H1 (cell line): ENCODE results near the gene CSTF2. TPM values are rescaled to one million over a fixed set of nuclear protein-coding genes. Genes with fewer than 3 reads are reported as not detected.

Experiments used
- CTCF ChIA-PET: fragments of 300-600 bp; sonication (Branson Sonifier 250); formaldehyde crosslinking; loops from one replicate; lab custom pipeline; 2021; ENCODE audit not compliant: partially characterized antibody; lab: Charles Lee
- POLR2A ChIA-PET: fragments of 300-600 bp; sonication (Branson Sonifier 250); formaldehyde crosslinking; loops from one replicate; lab custom pipeline; 2021; ENCODE audit warnings: inconsistent platforms; ENCODE audit not compliant: partially characterized antibody; lab: Charles Lee
- DNase-seq, 2 experiments: peaks; one replicate each; pipeline versions ENCODE4 v3.0.0 to v3.0.0-alpha.2; 2010 to 2022; ENCODE audit warnings: low spot score in 2 of 2, low read depth in 1 of 2, mixed read lengths in 1 of 2
- FAIRE-seq: peaks from 2 replicates; lab custom pipeline; 2011; peaks lifted over from hg19 to GRCh38; lab: Jason Lieb, UNC
- H2AFZ ChIP-seq: 2 replicates; pipeline ENCODE4 v1.8.1; 2012; ENCODE audit warnings: low read length, inconsistent platforms
- H2AK5ac ChIP-seq: 2 replicates; pipeline ENCODE4 v1.6.1; 2013; ENCODE audit warnings: low read depth, low read length
- H2BK120ac ChIP-seq: replicated peaks from 2 replicates; pipeline ENCODE3; 2013; ENCODE audit warnings: low read depth, low read length, inconsistent platforms
- H2BK12ac ChIP-seq: 2 replicates; pipeline ENCODE4 v1.6.1; 2013; ENCODE audit warnings: low read depth, low read length
- H2BK15ac ChIP-seq: 2 replicates; pipeline ENCODE4 v1.6.1; 2013; ENCODE audit warnings: low read length
- H2BK20ac ChIP-seq: 2 replicates; pipeline ENCODE4 v1.6.1; 2013; ENCODE audit warnings: low read length
- H2BK5ac ChIP-seq: 2 replicates; pipeline ENCODE4 v1.6.1; 2013; ENCODE audit warnings: low read depth, low read length
- H3K14ac ChIP-seq: 2 replicates; pipeline ENCODE4 v1.6.1; 2013; ENCODE audit warnings: inconsistent platforms; ENCODE audit not compliant: insufficient read length
- H3K18ac ChIP-seq: 2 replicates; pipeline ENCODE4 v1.6.1; 2013; ENCODE audit warnings: low read length; ENCODE audit errors: extremely low read depth
- H3K23ac ChIP-seq: 2 replicates; pipeline ENCODE4 v1.6.1; 2013; ENCODE audit warnings: inconsistent platforms; ENCODE audit not compliant: insufficient read length
- H3K23me2 ChIP-seq: 2 replicates; pipeline ENCODE4 v1.6.1; 2013; ENCODE audit warnings: low read depth, low read length
- H3K27ac ChIP-seq: 2 replicates; pipeline ENCODE4 v1.6.1; 2011; ENCODE audit warnings: low read depth, low read length, inconsistent platforms
- H3K27me3 ChIP-seq, 4 experiments: replicated peaks in 1 of 4; 1 replicate in 1 of 4; 2 replicates in 3 of 4; pipeline versions ENCODE4 v1.6.1 to v1.8.1; 2011 to 2013; ENCODE audit warnings: low read length in 3 of 4, mild to moderate bottlenecking in 3 of 4, inconsistent platforms in 2 of 4, mixed read lengths in 2 of 4, moderate library complexity in 1 of 4; ENCODE audit not compliant: control insufficient read depth in 3 of 4, insufficient read depth in 3 of 4; ENCODE audit errors: extremely low read depth in 1 of 4
- H3K36me3 ChIP-seq, 4 experiments: 2 replicates each; pipeline versions ENCODE4 v1.6.1 to v1.8.1; 2011 to 2013; ENCODE audit warnings: mild to moderate bottlenecking in 4 of 4, low read length in 3 of 4, moderate library complexity in 2 of 4, control low read depth in 1 of 4, inconsistent platforms in 1 of 4; ENCODE audit not compliant: insufficient read depth in 4 of 4, control insufficient read depth in 2 of 4
- H3K4ac ChIP-seq: replicated peaks from 2 replicates; pipeline ENCODE3; 2013; ENCODE audit warnings: low read length, low read depth, mixed read lengths, inconsistent platforms; ENCODE audit not compliant: insufficient read length
- H3K4me1 ChIP-seq, 4 experiments: replicated peaks in 1 of 4; 1 replicate in 1 of 4; 2 replicates in 3 of 4; pipeline versions ENCODE4 v1.6.1 to v1.8.1; 2011 to 2013; ENCODE audit warnings: low read length in 3 of 4, inconsistent platforms in 2 of 4, mixed read lengths in 1 of 4; ENCODE audit not compliant: insufficient read depth in 4 of 4, control insufficient read depth in 3 of 4
- H3K4me2 ChIP-seq, 2 experiments: 2 replicates each; pipeline versions ENCODE4 v1.6.1 to v1.8.1; 2011 to 2013; ENCODE audit warnings: low read depth in 2 of 2, low read length in 2 of 2, control low read depth in 1 of 2, inconsistent platforms in 1 of 2, mild to moderate bottlenecking in 1 of 2; ENCODE audit not compliant: insufficient read depth in 1 of 2
- H3K4me3 ChIP-seq, 4 experiments: fragments of 200-600, 300-600 bp in 1 of 4; sonication (generic), shearing (Covaris generic), sonication (Bioruptor Twin) in 1 of 4; 2 replicates each; pipeline versions ENCODE4 v1.5.1 to v1.8.1; 2011 to 2016; ENCODE audit warnings: low read length in 4 of 4, low read depth in 3 of 4, control low read depth in 2 of 4, inconsistent platforms in 2 of 4, mild to moderate bottlenecking in 2 of 4, mixed read lengths in 1 of 4, moderate library complexity in 1 of 4; ENCODE audit not compliant: insufficient read depth in 2 of 4; ENCODE audit errors: extremely low read depth in 1 of 4
- H3K56ac ChIP-seq: replicated peaks from 2 replicates; pipeline ENCODE3; 2013; ENCODE audit warnings: low read depth, mild to moderate bottlenecking, mixed read lengths, low read length, inconsistent platforms; ENCODE audit not compliant: insufficient read length
- H3K79me1 ChIP-seq: 2 replicates; pipeline ENCODE4 v1.6.1; 2013; ENCODE audit warnings: low read depth, low read length, control low read depth
- H3K79me2 ChIP-seq, 2 experiments: 2 replicates each; pipeline versions ENCODE4 v1.6.1 to v1.8.1; 2012 to 2013; ENCODE audit warnings: low read length in 2 of 2, mild to moderate bottlenecking in 2 of 2, inconsistent platforms in 1 of 2; ENCODE audit not compliant: insufficient read depth in 2 of 2, control insufficient read depth in 1 of 2
- H3K9ac ChIP-seq, 4 experiments: replicated peaks in 1 of 4; 1 replicate in 1 of 4; 2 replicates in 3 of 4; pipeline versions ENCODE4 v1.6.1 to v1.8.1; 2011 to 2013; ENCODE audit warnings: low read depth in 3 of 4, low read length in 3 of 4, control low read depth in 2 of 4, mild to moderate bottlenecking in 2 of 4, moderate library complexity in 2 of 4, inconsistent platforms in 1 of 4; ENCODE audit errors: extremely low read depth in 1 of 4
- H3K9me3 ChIP-seq, 2 experiments: 2 replicates each; pipeline versions ENCODE4 v1.6.1 to v1.8.1; 2012 to 2013; ENCODE audit warnings: mild to moderate bottlenecking in 2 of 2, moderate library complexity in 2 of 2, control low read depth in 1 of 2, inconsistent platforms in 1 of 2, low read depth in 1 of 2, low read length in 1 of 2, mixed read lengths in 1 of 2; ENCODE audit not compliant: insufficient read depth in 2 of 2
- H4K20me1 ChIP-seq, 2 experiments: replicated peaks in 1 of 2; 2 replicates each; pipeline versions ENCODE3 to v1.8.1; 2011 to 2013; ENCODE audit warnings: inconsistent platforms in 2 of 2, low read length in 2 of 2, mild to moderate bottlenecking in 1 of 2; ENCODE audit not compliant: insufficient read depth in 2 of 2, control insufficient read depth in 1 of 2
- H4K5ac ChIP-seq: 2 replicates; pipeline ENCODE4 v1.6.1; 2013; ENCODE audit warnings: low read length, low read depth, mixed read lengths, inconsistent platforms; ENCODE audit not compliant: insufficient read length
- H4K8ac ChIP-seq: 2 replicates; pipeline ENCODE4 v1.8.0; 2013; ENCODE audit warnings: mild to moderate bottlenecking, moderate library complexity, low read length, inconsistent platforms; ENCODE audit not compliant: insufficient read depth; ENCODE audit errors: extremely low read depth
- H4K91ac ChIP-seq: replicated peaks from 2 replicates; pipeline ENCODE3; 2013; ENCODE audit warnings: low read length, mixed read lengths, inconsistent platforms; ENCODE audit not compliant: insufficient read length
- FOSL1 ChIP-seq: IDR thresholded peaks from 2 replicates; pipeline ENCODE4 v1.6.1; 2011; ENCODE audit warnings: mild to moderate bottlenecking, low read depth, low read length, moderate library complexity; ENCODE audit not compliant: insufficient read depth
- MAX ChIP-seq: IDR thresholded peaks from 2 replicates; pipeline ENCODE4 v1.6.1; 2012; ENCODE audit warnings: inconsistent platforms
- SP1 ChIP-seq: IDR thresholded peaks from 2 replicates; pipeline ENCODE4 v1.6.1; 2011; ENCODE audit warnings: low read depth, low read length
- WGBS, 2 experiments: shearing (Covaris generic) in 1 of 2; methylation state at CpG; one replicate each; pipeline versions ENCODE4 v1.1.6 to v1.1.7; 2013 to 2015; ENCODE audit warnings: low lambda C conversion rate in 2 of 2, mixed read lengths in 2 of 2, inconsistent platforms in 1 of 2, low coverage in 1 of 2, missing lambda C conversion rate in 1 of 2; ENCODE audit not compliant: insufficient replicate concordance in 2 of 2, insufficient coverage in 1 of 2, insufficient read length in 1 of 2; ENCODE audit errors: extremely low coverage in 1 of 2, missing lambda C conversion rate in 1 of 2; 5-methylcytosine and 5-hydroxymethylcytosine counted together
- polyA plus RNA-seq, 7 experiments: library from polyadenylated mRNA; depleted of rRNA in 3 of 7; stranded (reverse) in 5 of 7; unstranded in 2 of 7; fragments of >200 nt in 5 of 7; fragments of 200-250 nt in 2 of 7; gene quantifications; 1 replicate in 5 of 7; 2 replicates in 1 of 7; 4 replicates in 1 of 7; pipeline versions ENCODE4 v1.2.1 to v1.2.3, GENCODE V29; 2011 to 2013; ENCODE audit warnings: missing spikeins in 2 of 7, mixed read lengths in 2 of 7
- total RNA-seq: library from RNA; stranded (reverse); fragmentation: NEBNext Ultra II Directional; extraction: Animal tissue kit (Norgen Biotek cat#: 25700); gene quantifications from 2 replicates; pipeline ENCODE4 v1.2.1, GENCODE V29; 2021

The CSTF2 gene
- total and polyA plus RNA-seq, 2 of the 8 experiments (the other 6 are each of a cell fraction or from before 2014, with no cell fraction given): 20.7 to 30.9 TPM

GRCh38 chrX:100830547-100830946 lies 10.4 kb downstream of the CSTF2 start:
- Histone ChIP-seq H3K27ac (no peak overlapping the region), H3K36me3 (peaks cover 6 to 36% (median 23%) of the 10 kb centered on the region in 4 experiments), H3K79me2 (no peaks in the 10 kb centered on the region)

More at GRCh38 chrX:100830547-100830946, 10.4 kb downstream of the CSTF2 start:
- CTCF ChIA-PET: no interaction called here
- Histone ChIP-seq H3K4me2 (no peak overlapping the region), H3K18ac (no peak overlapping the region), H3K4me1 (no peaks in the 10 kb centered on the region), H3K23ac (no peak overlapping the region), H3K27me3 (no peaks in the 10 kb centered on the region), H2AK5ac (no peak overlapping the region), H2BK20ac (no peak overlapping the region), H4K20me1 (no peaks in the 10 kb centered on the region), H4K5ac (no peak overlapping the region), H4K8ac (no peak overlapping the region), H3K9me3 (no peaks in the 10 kb centered on the region), H3K9ac (no peak overlapping the region), H3K56ac (no peak overlapping the region), H4K91ac (no peak overlapping the region), H3K4ac (no peak overlapping the region), H2AFZ (no peak overlapping the region), H3K79me1 (no peaks in the 10 kb centered on the region), H3K23me2 (no peaks in the 10 kb centered on the region), H3K14ac (no peak overlapping the region), H2BK5ac (no peak overlapping the region), H3K4me3 (no peak overlapping the region), H2BK120ac (no peak overlapping the region), H2BK12ac (no peak overlapping the region), H2BK15ac (no peak overlapping the region)
- TF ChIP-seq FOSL1: no peak
- no peak for TF ChIP-seq SP1
- no peak for TF ChIP-seq MAX
- POLR2A ChIA-PET: no interaction called here
- WGBS, 2 experiments: 93% methylated on average over 7 of the region's 9 CpGs; no CpG with 5 or more reads in 1 of the 2 experiments
- FAIRE-seq (no peak), DNase-seq (no peak)
